H1 (cell line): ENCODE results near the gene GPX5. TPM values are rescaled to one million over a fixed set of nuclear protein-coding genes. Genes with fewer than 3 reads are reported as not detected.

Experiments used
- CBX5 ChIP-seq: fragments of 300-800, 300-1000 bp; sonication (generic); IDR thresholded peaks from 2 replicates; pipeline ENCODE4 v1.7.1; 2016; ENCODE audit warnings: antibody characterized with exemption, low read length, low read depth
- RBBP5 ChIP-seq: IDR thresholded peaks from 2 replicates; pipeline ENCODE4 v1.7.1; 2012; ENCODE audit warnings: low read depth, mild to moderate bottlenecking, inconsistent platforms, low read length, moderate library complexity, borderline replicate concordance
- polyA plus RNA-seq, 7 experiments: library from polyadenylated mRNA; depleted of rRNA in 3 of 7; stranded (reverse) in 5 of 7; unstranded in 2 of 7; fragments of >200 nt in 5 of 7; fragments of 200-250 nt in 2 of 7; gene quantifications; 1 replicate in 5 of 7; 2 replicates in 1 of 7; 4 replicates in 1 of 7; pipeline versions ENCODE4 v1.2.1 to v1.2.3, GENCODE V29; 2011 to 2013; ENCODE audit warnings: missing spikeins in 2 of 7, mixed read lengths in 2 of 7
- total RNA-seq: library from RNA; stranded (reverse); fragmentation: NEBNext Ultra II Directional; extraction: Animal tissue kit (Norgen Biotek cat#: 25700); gene quantifications from 2 replicates; pipeline ENCODE4 v1.2.1, GENCODE V29; 2021
- TF ChIP-seq, protein P1 (sequence below): IDR thresholded peaks from 2 replicates; pipeline ENCODE4 v1.6.1; 2012; ENCODE audit warnings: low read length, inconsistent platforms
- TF ChIP-seq, protein P2 (sequence below): IDR thresholded peaks from 2 replicates; pipeline ENCODE4 v1.6.1; 2011; ENCODE audit warnings: low read length, improper control_type of control experiment

GPX5 gene
- total and polyA plus RNA-seq, 2 of the 8 experiments (the other 6 are each of a cell fraction or from before 2014, with no cell fraction given), result 0.08 TPM; not detected in 1

DNA sequence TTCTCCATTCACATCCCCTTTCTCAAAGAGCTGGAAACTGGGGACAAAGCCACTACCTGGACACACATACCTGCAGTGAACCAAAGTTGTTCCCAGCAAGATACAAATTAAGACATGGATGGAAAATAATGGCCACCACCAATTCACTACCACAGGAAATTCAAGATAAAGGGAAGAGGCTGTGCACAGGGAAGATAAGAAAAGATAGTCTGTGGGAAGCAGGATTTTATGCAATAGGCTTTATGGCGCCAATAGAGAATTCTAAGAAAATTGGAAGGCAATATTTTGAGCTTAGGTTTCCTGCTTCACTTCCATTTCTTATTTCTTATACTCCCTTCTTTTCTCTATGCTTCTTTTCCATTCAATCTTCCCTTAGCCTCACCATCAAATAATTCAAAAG, 19.9 kb upstream of the GPX5 start (continued):
- TF ChIP-seq RBBP5 (no peak), CBX5 (no peak)
- TF ChIP-seq, protein P1, sequence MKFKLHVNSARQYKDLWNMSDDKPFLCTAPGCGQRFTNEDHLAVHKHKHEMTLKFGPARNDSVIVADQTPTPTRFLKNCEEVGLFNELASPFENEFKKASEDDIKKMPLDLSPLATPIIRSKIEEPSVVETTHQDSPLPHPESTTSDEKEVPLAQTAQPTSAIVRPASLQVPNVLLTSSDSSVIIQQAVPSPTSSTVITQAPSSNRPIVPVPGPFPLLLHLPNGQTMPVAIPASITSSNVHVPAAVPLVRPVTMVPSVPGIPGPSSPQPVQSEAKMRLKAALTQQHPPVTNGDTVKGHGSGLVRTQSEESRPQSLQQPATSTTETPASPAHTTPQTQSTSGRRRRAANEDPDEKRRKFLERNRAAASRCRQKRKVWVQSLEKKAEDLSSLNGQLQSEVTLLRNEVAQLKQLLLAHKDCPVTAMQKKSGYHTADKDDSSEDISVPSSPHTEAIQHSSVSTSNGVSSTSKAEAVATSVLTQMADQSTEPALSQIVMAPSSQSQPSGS, result no peak
- TF ChIP-seq, protein P2, sequence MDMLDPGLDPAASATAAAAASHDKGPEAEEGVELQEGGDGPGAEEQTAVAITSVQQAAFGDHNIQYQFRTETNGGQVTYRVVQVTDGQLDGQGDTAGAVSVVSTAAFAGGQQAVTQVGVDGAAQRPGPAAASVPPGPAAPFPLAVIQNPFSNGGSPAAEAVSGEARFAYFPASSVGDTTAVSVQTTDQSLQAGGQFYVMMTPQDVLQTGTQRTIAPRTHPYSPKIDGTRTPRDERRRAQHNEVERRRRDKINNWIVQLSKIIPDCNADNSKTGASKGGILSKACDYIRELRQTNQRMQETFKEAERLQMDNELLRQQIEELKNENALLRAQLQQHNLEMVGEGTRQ, result no peak
